WTC11 (cell line): ENCODE measurements around the gene EYS. TPM values are rescaled to one million over a fixed set of nuclear protein-coding genes. Genes with fewer than 3 reads are reported as not detected.
"Not testable (repeated sequence)": the region's sequence is repeated elsewhere in the genome, so short reads cannot be mapped to it uniquely, and the experiment has no call there.

ENCODE experiments used
- ATAC-seq: fragments of 200-7000 bp; cut with Tn5 transposase; 2 replicates; pipeline ENCODE4 v1.10.0; 2021; ENCODE audit warnings: mild to moderate bottlenecking, moderate library complexity
- CTCF ChIA-PET: fragments of 300-600 bp; sonication (Branson Sonifier 250); formaldehyde crosslinking; loops from one replicate; lab custom pipeline; 2021; ENCODE audit warnings: antibody characterized with exemption; lab: Charles Lee
- POLR2A ChIA-PET: fragments of 350-600 bp; sonication (Branson Sonifier 250); formaldehyde crosslinking; loops from one replicate; lab custom pipeline; 2021; ENCODE audit warnings: antibody characterized with exemption; lab: Charles Lee
- DNase-seq: peaks from one replicate; pipeline ENCODE4 v3.0.0; 2021; ENCODE audit warnings: low spot score
- H3K27ac Mint-ChIP-seq: 2 replicates; pipeline ENCODE4 v1.8.0; 2021; ENCODE audit warnings: mixed read lengths
- H3K27me3 Mint-ChIP-seq: 2 replicates; pipeline ENCODE4 v1.8.0; 2021; ENCODE audit warnings: low read depth, mild to moderate bottlenecking, moderate library complexity, mixed read lengths
- H3K36me3 Mint-ChIP-seq: 2 replicates; pipeline ENCODE4 v1.8.0; 2021; ENCODE audit warnings: mixed read lengths
- H3K4me1 Mint-ChIP-seq: 2 replicates; pipeline ENCODE4 v1.8.0; 2022; ENCODE audit warnings: mixed read lengths
- H3K4me3 Mint-ChIP-seq: 2 replicates; pipeline ENCODE4 v1.8.0; 2021; ENCODE audit warnings: mild to moderate bottlenecking, moderate library complexity, mixed read lengths
- H3K9me3 Mint-ChIP-seq: 2 replicates; pipeline ENCODE4 v1.8.0; 2021; ENCODE audit warnings: mixed read lengths
- AFF4 ChIP-seq: sonication (generic); formaldehyde crosslinking; IDR thresholded peaks from 2 replicates; pipeline ENCODE4 v1.8.1; 2023; ENCODE audit warnings: mild to moderate bottlenecking, missing genetic modification reagents, borderline replicate concordance
- ATF6 ChIP-seq: sonication (generic); formaldehyde crosslinking; IDR thresholded peaks from 2 replicates; pipeline ENCODE4 v1.8.1; 2023; ENCODE audit warnings: mild to moderate bottlenecking, missing genetic modification reagents
- FOXJ3 ChIP-seq: sonication (generic); formaldehyde crosslinking; IDR thresholded peaks from 2 replicates; pipeline ENCODE4 v1.9.0; 2021; ENCODE audit warnings: missing genetic modification reagents, mild to moderate bottlenecking, borderline replicate concordance
- GRHL2 ChIP-seq: fragments of 250-450 bp; sonication (Bioruptor Pico); IDR thresholded peaks from 2 replicates; pipeline ENCODE4 v1.8.0; 2022; ENCODE audit warnings: mild to moderate bottlenecking, moderate library complexity; ENCODE audit not compliant: insufficient replicate concordance, severe bottlenecking
- IRF1 ChIP-seq: sonication (generic); formaldehyde crosslinking; IDR thresholded peaks from 2 replicates; pipeline ENCODE4 v1.8.0; 2023; ENCODE audit warnings: missing genetic modification reagents
- JAZF1 ChIP-seq: fragments of 250-450 bp; sonication (Bioruptor Pico); IDR thresholded peaks from 2 replicates; pipeline ENCODE4 v1.9.0; 2021; ENCODE audit warnings: moderate library complexity, mild to moderate bottlenecking, inconsistent platforms
- MXD4 ChIP-seq: fragments of 250-450 bp; sonication (Bioruptor Pico); IDR thresholded peaks from 2 replicates; pipeline ENCODE4 v1.8.0; 2021; ENCODE audit warnings: mild to moderate bottlenecking, moderate library complexity, borderline replicate concordance
- NR2C2 ChIP-seq: sonication (generic); formaldehyde crosslinking; IDR thresholded peaks from 2 replicates; pipeline ENCODE4 v1.8.0; 2022; ENCODE audit warnings: mild to moderate bottlenecking, missing genetic modification reagents
- TEAD4 ChIP-seq: sonication (generic); formaldehyde crosslinking; IDR thresholded peaks from 2 replicates; pipeline ENCODE4 v1.8.0; 2022; ENCODE audit warnings: mild to moderate bottlenecking, missing genetic modification reagents
- USF1 ChIP-seq: sonication (generic); formaldehyde crosslinking; IDR thresholded peaks from 2 replicates; pipeline ENCODE4 v1.8.0; 2022; ENCODE audit warnings: mild to moderate bottlenecking, missing genetic modification reagents
- ZNF121 ChIP-seq: sonication (generic); formaldehyde crosslinking; IDR thresholded peaks from 2 replicates; pipeline ENCODE4 v1.8.0; 2023; ENCODE audit warnings: missing genetic modification reagents
- ZNF281 ChIP-seq: sonication (generic); formaldehyde crosslinking; IDR thresholded peaks from 2 replicates; pipeline ENCODE4 v1.8.0; 2023; ENCODE audit warnings: mild to moderate bottlenecking, missing genetic modification reagents
- total RNA-seq: library from RNA; stranded (reverse); gene quantifications from 3 replicates; pipeline ENCODE4 v1.2.3, GENCODE V29; 2021

Gene EYS
- total RNA-seq, 1 experiment from 2014 or later, result not detected

- TF ChIP-seq FOXJ3 (CRISPR knock-in tag) (no peak), MXD4 (CRISPR knock-in tag) (no peak), JAZF1 (no peak), NR2C2 (no peak), AFF4 (no peak), TEAD4 (no peak)
Measured at GRCh38 chr6:63897459-63897858, 1809.6 kb downstream of the EYS start (continued).

- CTCF ChIA-PET, result no interaction called here
- Mint-ChIP-seq H3K4me3 (no peak overlapping the region), H3K4me1 (no peaks in the 10 kb centered on the region), H3K27ac (no peak overlapping the region), H3K36me3 (peaks cover 20% of the 10 kb centered on the region), H3K9me3 (peaks cover 69% of the 10 kb centered on the region), H3K27me3 (peaks cover 2% of the 10 kb centered on the region; the same call in 1 of the 2 replicates)
- POLR2A ChIA-PET, result no interaction called here
- TF ChIP-seq ZNF281 (CRISPR knock-in tag) (no peak), GRHL2 (CRISPR knock-in tag) (no peak), USF1 (CRISPR knock-in tag) (no peak), ATF6 (no peak), ZNF121 (no peak), IRF1 (CRISPR knock-in tag) (no peak)
- DNase-seq, result no peak
- no peak for ATAC-seq
Measured at GRCh38 chr6:63888416-63888815, 1818.6 kb downstream of the EYS start.

- Mint-ChIP-seq H3K36me3 (peaks cover 20% of the 10 kb centered on the region), H3K9me3 (peaks cover 67% of the 10 kb centered on the region)
- H3K27me3 Mint-ChIP-seq, POLR2A ChIA-PET, H3K4me3 Mint-ChIP-seq, H3K4me1 Mint-ChIP-seq, DNase-seq, CTCF ChIA-PET, H3K27ac Mint-ChIP-seq, ATAC-seq: not testable (repeated sequence)
Measured at GRCh38 chr6:63887804-63888203, 1819.2 kb downstream of the EYS start.
